ENCODE measurements around the gene EIF4H. TPM values are rescaled to one million over a fixed set of nuclear protein-coding genes. Genes with fewer than 3 reads are reported as not detected.

The EIF4H gene
- total and polyA plus RNA-seq, 2 donors (not counting 3 experiments of a cell fraction or from before 2014, with no cell fraction given): 406 to 415 TPM

GRCh38 chr7:74185636-74186035 lies 11.5 kb downstream of the EIF4H start:
- no peak overlapping the region for H2AFZ ChIP-seq (ENCODE audit: low read depth, low read length)
- intact Hi-C loops (cut with micrococcal nuclease): loop anchor here (1.0 kb wide), 1 partner anchor 11 kb away; the partner anchor contains the start of gene EIF4H
- peak; percentile 98 for FAIRE-seq
- H3K4me2 ChIP-seq (ENCODE audit: insufficient read depth, low read length): peak overlapping the region; percentile 81
- no TSS peak for BruUV-seq (replicated peaks)
- no peaks in the 10 kb centered on the region for H3K27me3 ChIP-seq (ENCODE audit: control insufficient read depth in 2 of 2, insufficient read depth in 2 of 2, low read length in 2 of 2)
- TF ChIP-seq POLR2A (IDR thresholded peaks at IDR 0.05; ENCODE audit: low read depth, low read length) (no peak), MYC (IDR thresholded peaks at IDR 0.05; ENCODE audit: low read depth, low read length) (no peak)
- H3K9me1 ChIP-seq (replicated peaks; ENCODE audit: control insufficient read depth, extremely low read depth, insufficient read depth, low read length): no peaks in the 10 kb centered on the region
- H4K20me1 ChIP-seq (replicated peaks; ENCODE audit: control insufficient read depth, extremely low read depth, insufficient read depth, low read length): peaks cover 7% of the 10 kb centered on the region
- ChIA-PET CTCF (interaction anchor here (1.0 kb wide), 2 partner anchors 18 to 20 kb away, joined by 3 to 5 read pairs; no protein-coding TSS in a partner anchor), POLR2A (no interaction called here)
- H3K9me3 ChIP-seq (replicated peaks; ENCODE audit: control insufficient read depth, insufficient read depth, low read length): no peaks in the 10 kb centered on the region
- peaks cover 21 to 35% of the 10 kb centered on the region in 2 experiments for H3K36me3 ChIP-seq (ENCODE audit: control insufficient read depth in 2 of 2, extremely low read depth in 1 of 2, insufficient read depth in 2 of 2, low read length in 2 of 2)
- no peak overlapping the region for H3K4me3 ChIP-seq (replicated peaks in 1 of 3; ENCODE audit: insufficient read depth in 1 of 3, low read depth in 1 of 3, low read length in 3 of 3)
- DNase-seq (ENCODE audit: low read depth, low spot score): peak; percentile 75
- H3K4me1 ChIP-seq (ENCODE audit: control insufficient read depth, extremely low read depth, insufficient read depth, low read length): peaks cover 51% of the 10 kb centered on the region
- H3K9ac ChIP-seq (replicated peaks; ENCODE audit: extremely low read depth, insufficient read depth, low read length): no peak overlapping the region
- dilution Hi-C loops (cut with MboI; ENCODE audit: extremely low pct_ligation_motif_present, low sequenced_read_pairs): no loop called here
- peaks cover 100% of the 10 kb centered on the region for H3K79me2 ChIP-seq (ENCODE audit: control insufficient read depth, insufficient read depth, low read length)
- H3K27ac ChIP-seq (ENCODE audit: insufficient read depth, low read depth, low read length): no peak overlapping the region

GRCh38 chr7:74187915-74188675 lies 13.9 kb downstream of the EIF4H start:
- TF ChIP-seq FOS (IDR thresholded peaks at IDR 0.05; ENCODE audit: borderline replicate concordance, insufficient read depth, low read length) (peak; percentile 25), POLR2A (IDR thresholded peaks at IDR 0.05; ENCODE audit: low read depth, low read length) (no peak)
- DNase-seq (ENCODE audit: low read depth, low spot score): peak; percentile 22
- no TSS peak for BruUV-seq (replicated peaks)
- peak overlapping the region; percentile 18 for H3K27ac ChIP-seq (ENCODE audit: insufficient read depth, low read depth, low read length)
- H4K20me1 ChIP-seq (replicated peaks; ENCODE audit: control insufficient read depth, extremely low read depth, insufficient read depth, low read length): peaks cover 3% of the 10 kb centered on the region
- dilution Hi-C loops (cut with MboI; ENCODE audit: extremely low pct_ligation_motif_present, low sequenced_read_pairs) (no loop called here), intact Hi-C loops (cut with micrococcal nuclease) (no loop called here)
- peaks cover 28 to 35% of the 10 kb centered on the region in 2 experiments for H3K36me3 ChIP-seq (ENCODE audit: control insufficient read depth in 2 of 2, extremely low read depth in 1 of 2, insufficient read depth in 2 of 2, low read length in 2 of 2)
- peak; percentile 35 for FAIRE-seq
- H3K9me1 ChIP-seq (replicated peaks; ENCODE audit: control insufficient read depth, extremely low read depth, insufficient read depth, low read length): no peaks in the 10 kb centered on the region
- H2AFZ ChIP-seq (ENCODE audit: low read depth, low read length): no peak overlapping the region
- H3K79me2 ChIP-seq (ENCODE audit: control insufficient read depth, insufficient read depth, low read length): peaks cover 85% of the 10 kb centered on the region
- POLR2A ChIA-PET: no interaction called here
- H3K9ac ChIP-seq (replicated peaks; ENCODE audit: extremely low read depth, insufficient read depth, low read length): no peak overlapping the region
- H3K4me1 ChIP-seq (ENCODE audit: control insufficient read depth, extremely low read depth, insufficient read depth, low read length): peaks cover 42% of the 10 kb centered on the region
- no peaks in the 10 kb centered on the region for H3K9me3 ChIP-seq (replicated peaks; ENCODE audit: control insufficient read depth, insufficient read depth, low read length)
- CTCF ChIA-PET: no interaction called here
- H3K27me3 ChIP-seq (ENCODE audit: control insufficient read depth in 2 of 2, insufficient read depth in 2 of 2, low read length in 2 of 2): no peaks in the 10 kb centered on the region
- no peak overlapping the region for H3K4me3 ChIP-seq (replicated peaks in 1 of 3; ENCODE audit: insufficient read depth in 1 of 3, low read depth in 1 of 3, low read length in 3 of 3)
- H3K4me2 ChIP-seq (ENCODE audit: insufficient read depth, low read length): no peak overlapping the region
